Cerebellar nuclear complex (tissue), 1 donor: Measurements from ENCODE around the gene MRPS23.

Experiments
- DNase-seq, 2 experiments: peaks; one replicate each; lab custom pipeline; 2025; lab: John Stamatoyannopoulos, UW

Gene MRPS23

GRCh38 chr17:57794841-57795240 is 55.0 kb downstream of the MRPS23 start:
- DNase-seq, result no peak

DNA sequence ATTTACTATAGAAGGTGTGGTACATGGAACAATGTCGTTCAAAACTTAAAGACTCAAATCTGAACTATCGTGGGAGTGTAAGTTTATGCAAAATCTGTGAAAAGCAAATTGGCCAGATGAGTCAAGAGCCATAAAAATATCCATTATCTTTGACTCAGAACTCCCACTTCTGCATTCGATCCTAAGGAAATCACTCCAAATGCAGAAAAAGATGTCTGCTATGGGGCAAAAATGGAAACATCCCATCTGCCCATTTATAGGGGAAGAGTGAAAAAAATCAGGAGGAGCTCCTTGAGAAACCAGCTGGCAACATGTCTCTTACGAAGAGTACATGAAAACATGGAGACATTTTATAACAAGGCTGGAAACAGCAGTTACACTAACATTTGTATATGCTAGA is 61.1 kb downstream of the MRPS23 start:
- DNase-seq, result no peak

- DNase-seq, result no peak
Measured at GRCh38 chr17:57785022-57785421, 64.8 kb downstream of the MRPS23 start.
